Measurements from ENCODE around the gene MRTO4.
A peak's percentile ranks its signal among the peaks of the same experiment; 100 is the strongest.
"Not testable (repeated sequence)": the region's sequence is repeated elsewhere in the genome, so short reads cannot be mapped to it uniquely, and the experiment has no call there.

Gene MRTO4

DNA sequence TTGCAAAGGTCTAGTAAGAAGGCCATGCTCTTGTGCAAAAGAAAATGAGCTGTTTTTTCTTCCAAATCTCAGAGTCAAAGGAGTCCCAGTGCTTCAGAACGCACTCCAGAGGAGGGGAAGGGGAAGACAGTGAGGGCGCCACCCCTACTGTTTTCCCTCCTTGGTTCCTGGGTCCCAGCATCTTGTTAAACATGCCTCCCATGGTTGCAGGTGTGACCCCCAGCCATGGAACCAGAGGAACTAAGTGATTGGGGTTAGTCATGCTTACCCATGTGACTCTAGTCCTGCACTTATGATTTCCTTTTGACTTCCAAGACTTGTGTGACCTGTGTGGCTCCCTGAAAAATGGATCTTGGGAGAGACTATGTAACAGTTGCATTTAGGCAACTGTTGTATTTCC, 43.0 kb downstream of the MRTO4 start:
- DNase-seq (ENCODE audit: low spot score) (no peak), ATAC-seq (ENCODE audit: low read depth) (no peak)
- H3K27me3 ChIP-seq (ENCODE audit: insufficient read depth, poor library complexity, severe bottlenecking) = no peaks in the 10 kb centered on the region
- peaks cover 5% of the 10 kb centered on the region for H3K9me3 ChIP-seq (ENCODE audit: severe bottlenecking)
- H3K4me1 ChIP-seq (ENCODE audit: insufficient read depth, poor library complexity, severe bottlenecking) = no peaks in the 10 kb centered on the region
- no peaks in the 10 kb centered on the region for H3K36me3 ChIP-seq (ENCODE audit: low read depth)
- TF ChIP-seq CTCF (IDR thresholded peaks at IDR 0.05; ENCODE audit: poor library complexity, severe bottlenecking) = no peak
- no peak overlapping the region for H3K4me3 ChIP-seq (ENCODE audit: severe bottlenecking)
- H3K27ac ChIP-seq (ENCODE audit: poor library complexity, severe bottlenecking) = no peak overlapping the region

GRCh38 chr1:19300211-19300610, 48.6 kb downstream of the MRTO4 start:
- Histone ChIP-seq H3K27ac (ENCODE audit: poor library complexity, severe bottlenecking) (no peak overlapping the region), H3K9me3 (ENCODE audit: severe bottlenecking) (no peaks in the 10 kb centered on the region), H3K4me3 (ENCODE audit: severe bottlenecking) (no peak overlapping the region), H3K36me3 (ENCODE audit: low read depth) (peaks cover 21% of the 10 kb centered on the region; the same call in 1 of the 2 replicates), H3K4me1 (ENCODE audit: insufficient read depth, poor library complexity, severe bottlenecking) (no peaks in the 10 kb centered on the region), H3K27me3 (ENCODE audit: insufficient read depth, poor library complexity, severe bottlenecking) (no peaks in the 10 kb centered on the region)
- ATAC-seq (ENCODE audit: low read depth) (0 out of 3 replicates have a peak, but pooled peaks have one; percentile 23), DNase-seq (ENCODE audit: low spot score) (no peak)
- TF ChIP-seq CTCF (IDR thresholded peaks at IDR 0.05; ENCODE audit: poor library complexity, severe bottlenecking) = no peak

DNA sequence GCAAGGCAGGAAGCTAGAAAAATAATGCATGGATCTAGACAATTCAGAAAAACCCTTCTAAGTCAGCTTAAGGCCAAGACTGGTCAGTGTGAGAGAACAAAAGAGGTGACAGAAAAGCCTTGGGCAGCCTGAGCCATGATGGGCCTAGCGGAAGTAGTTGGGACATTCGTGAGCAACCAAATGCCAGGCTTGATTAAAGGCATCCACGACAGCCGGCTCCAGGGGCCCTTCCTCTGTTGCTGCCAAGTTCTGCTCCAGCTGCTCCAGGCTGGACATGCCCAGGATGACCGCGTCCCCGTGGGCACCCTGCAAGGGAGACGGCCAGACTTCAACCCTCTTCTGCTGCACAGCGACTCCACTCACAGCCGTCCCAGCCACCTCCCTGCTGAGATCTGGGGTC, 52.5 kb downstream of the MRTO4 start:
- not testable (repeated sequence) for H3K4me3 ChIP-seq (ENCODE audit: severe bottlenecking); H3K4me1 ChIP-seq (ENCODE audit: insufficient read depth, poor library complexity, severe bottlenecking); H3K9me3 ChIP-seq (ENCODE audit: severe bottlenecking); DNase-seq (ENCODE audit: low spot score); ATAC-seq (ENCODE audit: low read depth); H3K27ac ChIP-seq (ENCODE audit: poor library complexity, severe bottlenecking); H3K27me3 ChIP-seq (ENCODE audit: insufficient read depth, poor library complexity, severe bottlenecking)
- H3K36me3 ChIP-seq (ENCODE audit: low read depth) = peaks cover 39% of the 10 kb centered on the region

DNA sequence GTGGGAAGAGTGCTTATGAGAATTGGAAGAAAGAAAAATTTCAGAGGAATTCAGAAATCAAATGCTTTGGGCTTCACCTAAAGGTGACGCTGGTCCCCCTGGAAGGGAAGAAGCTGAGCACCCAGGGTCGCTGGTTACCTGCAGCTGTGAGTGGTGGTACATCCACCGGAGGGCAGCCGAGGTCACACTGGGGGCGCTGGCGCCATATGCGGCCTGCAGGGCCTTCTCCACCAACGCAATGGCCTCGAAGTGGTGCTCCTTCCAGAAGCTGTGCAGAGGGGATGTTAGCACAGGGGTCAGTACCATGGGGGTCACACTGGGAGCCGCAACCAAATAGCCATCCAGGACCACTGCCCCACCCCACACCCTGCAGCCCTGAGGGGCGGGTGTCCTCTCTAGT, 54.3 kb downstream of the MRTO4 start:
- H3K36me3 ChIP-seq (ENCODE audit: low read depth) = peaks cover 39% of the 10 kb centered on the region
- no peak for TF ChIP-seq CTCF (IDR thresholded peaks at IDR 0.05; ENCODE audit: poor library complexity, severe bottlenecking)

GRCh38 chr1:19306941-19307340, 55.3 kb downstream of the MRTO4 start:
- Histone ChIP-seq H3K36me3 (ENCODE audit: low read depth) (peaks cover 39% of the 10 kb centered on the region), H3K27me3 (ENCODE audit: insufficient read depth, poor library complexity, severe bottlenecking) (no peaks in the 10 kb centered on the region), H3K4me3 (ENCODE audit: severe bottlenecking) (no peak overlapping the region), H3K4me1 (ENCODE audit: insufficient read depth, poor library complexity, severe bottlenecking) (peaks cover 3% of the 10 kb centered on the region), H3K27ac (ENCODE audit: poor library complexity, severe bottlenecking) (no peak overlapping the region), H3K9me3 (ENCODE audit: severe bottlenecking) (no peaks in the 10 kb centered on the region)
- no peak for TF ChIP-seq CTCF (IDR thresholded peaks at IDR 0.05; ENCODE audit: poor library complexity, severe bottlenecking)
- ATAC-seq (ENCODE audit: low read depth) (no peak), DNase-seq (ENCODE audit: low spot score) (peak; percentile 46)

More for the DNA sequence above, 54.3 kb downstream of the MRTO4 start:
- peak; percentile 41 for DNase-seq (ENCODE audit: low spot score)
- Histone ChIP-seq H3K4me3 (ENCODE audit: severe bottlenecking) (no peak overlapping the region), H3K9me3 (ENCODE audit: severe bottlenecking) (no peaks in the 10 kb centered on the region), H3K4me1 (ENCODE audit: insufficient read depth, poor library complexity, severe bottlenecking) (peaks cover 3% of the 10 kb centered on the region), H3K27ac (ENCODE audit: poor library complexity, severe bottlenecking) (no peak overlapping the region), H3K27me3 (ENCODE audit: insufficient read depth, poor library complexity, severe bottlenecking) (no peaks in the 10 kb centered on the region)
- ATAC-seq (ENCODE audit: low read depth) = no peak
